Fibroblast of the aortic adventitia (primary cell): ENCODE measurements around the gene HIGD2A. TPM values are rescaled to one million over a fixed set of nuclear protein-coding genes. Genes with fewer than 3 reads are reported as not detected.
A peak's percentile ranks its signal among the peaks of the same experiment; 100 is the strongest.

Source experiments
- DNase-seq: peaks from one replicate; pipeline ENCODE4 v3.0.0-alpha.2; 2010; ENCODE audit warnings: low read depth
- H3K4me3 ChIP-seq: 2 replicates; pipeline ENCODE4 v1.5.1; 2011; ENCODE audit warnings: low read depth, mild to moderate bottlenecking, control low read depth, low read length, moderate library complexity
- small RNA-seq: library from RNA; depleted of rRNA; stranded (forward); fragments of <200 nt; gene quantifications from one replicate; pipeline ENCODE3, GENCODE V24; 2012
- total RNA-seq: library from RNA; depleted of rRNA; stranded (reverse); fragments of >200 nt; gene quantifications from 2 replicates; pipeline ENCODE4 v1.2.3, GENCODE V29; 2012; ENCODE audit warnings: low replicate concordance
- TF ChIP-seq, protein P1 (sequence below): IDR thresholded peaks from 2 replicates; pipeline ENCODE4 v1.5.1; 2011; ENCODE audit warnings: mild to moderate bottlenecking, low read length, control low read depth, inconsistent platforms; ENCODE audit not compliant: insufficient read depth

HIGD2A gene
- total RNA-seq, 1 donor = 51.9 TPM

- no peak for DNase-seq
- TF ChIP-seq, protein P1, sequence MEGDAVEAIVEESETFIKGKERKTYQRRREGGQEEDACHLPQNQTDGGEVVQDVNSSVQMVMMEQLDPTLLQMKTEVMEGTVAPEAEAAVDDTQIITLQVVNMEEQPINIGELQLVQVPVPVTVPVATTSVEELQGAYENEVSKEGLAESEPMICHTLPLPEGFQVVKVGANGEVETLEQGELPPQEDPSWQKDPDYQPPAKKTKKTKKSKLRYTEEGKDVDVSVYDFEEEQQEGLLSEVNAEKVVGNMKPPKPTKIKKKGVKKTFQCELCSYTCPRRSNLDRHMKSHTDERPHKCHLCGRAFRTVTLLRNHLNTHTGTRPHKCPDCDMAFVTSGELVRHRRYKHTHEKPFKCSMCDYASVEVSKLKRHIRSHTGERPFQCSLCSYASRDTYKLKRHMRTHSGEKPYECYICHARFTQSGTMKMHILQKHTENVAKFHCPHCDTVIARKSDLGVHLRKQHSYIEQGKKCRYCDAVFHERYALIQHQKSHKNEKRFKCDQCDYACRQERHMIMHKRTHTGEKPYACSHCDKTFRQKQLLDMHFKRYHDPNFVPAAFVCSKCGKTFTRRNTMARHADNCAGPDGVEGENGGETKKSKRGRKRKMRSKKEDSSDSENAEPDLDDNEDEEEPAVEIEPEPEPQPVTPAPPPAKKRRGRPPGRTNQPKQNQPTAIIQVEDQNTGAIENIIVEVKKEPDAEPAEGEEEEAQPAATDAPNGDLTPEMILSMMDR = no peak
- H3K4me3 ChIP-seq = no peak overlapping the region
These were observed 50.6 kb downstream of the HIGD2A start for GRCh38 chr5:176438959-176439757.

Small RNA genes within 50 kb of the gene (small RNA-seq; reads per million reads assigned to genes)
- not detected for gene AC010297.1
- 3.4 reads per million, percentile 83 among the genes with 10 or more reads in this experiment for gene MIR1271

Other genes with a start within 250 kb of the HIGD2A start
- gene SIMC1, start 150.3 kb upstream of the HIGD2A start, total RNA-seq = 1.8 and 6.1 TPM in 2 replicates
- gene KIAA1191, start 27.0 kb upstream of the HIGD2A start, total RNA-seq = 33.7 and 81.8 TPM in 2 replicates
- gene ARL10, start 23.3 kb upstream of the HIGD2A start, total RNA-seq = 9.3 and 19.9 TPM in 2 replicates
- 17.0 and 44.2 TPM in 2 replicates for gene NOP16, start 153 bp upstream of the HIGD2A start, total RNA-seq
- gene CLTB, start 27.8 kb downstream of the HIGD2A start, total RNA-seq = 49.3 and 76.5 TPM in 2 replicates
- gene FAF2, start 59.6 kb downstream of the HIGD2A start, total RNA-seq = 42.3 and 45.3 TPM in 2 replicates
- gene RNF44, start 148.7 kb downstream of the HIGD2A start, total RNA-seq = 3.1 and 4.8 TPM in 2 replicates
- gene CDHR2, start 160.6 kb downstream of the HIGD2A start, total RNA-seq = not detected in 2 replicates
- gene GPRIN1, start 221.4 kb downstream of the HIGD2A start, total RNA-seq = 1.7 and 7.1 TPM in 2 replicates
- gene SNCB, start 241.8 kb downstream of the HIGD2A start, total RNA-seq = not detected in 2 replicates
- gene EIF4E1B, start 241.9 kb downstream of the HIGD2A start, total RNA-seq = not detected in 2 replicates